GM18870 (cell line): ENCODE data around the gene TOM1L2.

Source experiments
- ATAC-seq: cut with Tn5 transposase; IDR thresholded peaks from one replicate; pipeline ENCODE4 v1.9.1; 2021; ENCODE audit warnings: moderate library complexity; ENCODE audit not compliant: unreplicated experiment

Gene TOM1L2

DNA sequence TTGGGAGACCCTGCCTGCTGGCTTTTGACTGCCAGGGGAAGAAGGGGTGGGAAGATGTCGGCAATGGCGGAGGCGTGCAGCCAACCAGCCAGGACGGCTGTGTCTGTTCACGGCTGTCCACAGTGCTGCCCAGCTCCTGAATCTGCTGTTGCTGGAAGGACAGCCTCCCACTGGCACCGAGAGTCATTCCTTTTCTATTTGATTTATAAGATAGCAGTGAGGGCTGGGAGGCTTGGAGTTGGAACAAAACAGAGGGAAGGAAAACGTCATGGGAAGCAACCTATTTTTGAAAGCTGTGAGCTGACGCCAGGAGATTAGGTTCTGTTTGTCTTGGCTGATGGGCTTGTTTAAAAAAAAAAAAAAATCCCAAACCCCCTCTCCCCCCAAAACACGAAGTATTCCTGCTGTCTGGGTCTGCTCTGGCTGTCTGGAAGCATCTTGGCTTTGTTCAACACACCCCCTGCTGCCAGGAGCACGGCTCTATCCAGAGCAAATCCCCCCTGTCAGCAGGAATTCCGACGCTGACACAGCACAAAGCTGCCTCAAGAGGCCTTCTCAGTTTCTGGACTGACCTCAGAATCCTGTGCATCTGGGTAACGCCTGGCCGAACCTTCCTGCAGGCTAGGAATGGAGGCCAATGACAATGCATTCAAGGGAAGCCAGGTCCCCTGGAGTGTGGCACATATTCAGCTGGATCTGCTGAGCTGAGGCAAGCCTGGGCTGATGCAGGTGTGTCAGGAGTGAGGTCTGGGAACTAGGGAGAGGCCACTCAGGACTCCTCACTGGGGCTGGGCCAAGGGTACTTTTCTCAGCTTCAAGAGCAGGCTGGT is 94.5 kb downstream of the TOM1L2 start:
- no peak for ATAC-seq

DNA sequence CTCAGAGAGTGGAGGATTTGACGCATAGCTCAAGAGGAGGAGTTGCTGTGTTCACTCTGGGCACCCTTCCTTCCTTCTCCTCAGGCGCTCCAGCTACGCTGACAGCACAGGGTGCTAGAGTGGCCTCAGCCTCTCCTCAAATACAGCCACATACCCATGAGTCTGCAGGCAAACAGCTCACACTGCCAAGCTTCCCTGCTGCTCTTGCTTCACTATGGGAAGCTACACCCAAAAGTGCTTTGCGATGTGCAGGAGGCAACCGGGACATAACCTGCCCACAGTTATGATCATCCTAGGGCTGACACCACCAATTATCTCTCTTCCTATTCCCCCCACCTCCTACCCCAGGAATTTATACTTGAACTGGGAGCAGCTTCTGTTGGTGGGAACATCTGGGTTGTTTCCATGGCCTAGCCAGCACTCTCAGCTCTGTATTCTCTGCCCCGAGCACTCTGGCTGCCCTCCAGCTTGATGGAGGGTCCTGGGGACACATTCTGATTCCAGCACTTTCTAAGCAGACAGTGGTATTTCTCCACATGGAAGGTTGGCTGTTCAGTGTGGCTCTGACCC is 95.2 kb downstream of the TOM1L2 start:
- no peak for ATAC-seq

DNA sequence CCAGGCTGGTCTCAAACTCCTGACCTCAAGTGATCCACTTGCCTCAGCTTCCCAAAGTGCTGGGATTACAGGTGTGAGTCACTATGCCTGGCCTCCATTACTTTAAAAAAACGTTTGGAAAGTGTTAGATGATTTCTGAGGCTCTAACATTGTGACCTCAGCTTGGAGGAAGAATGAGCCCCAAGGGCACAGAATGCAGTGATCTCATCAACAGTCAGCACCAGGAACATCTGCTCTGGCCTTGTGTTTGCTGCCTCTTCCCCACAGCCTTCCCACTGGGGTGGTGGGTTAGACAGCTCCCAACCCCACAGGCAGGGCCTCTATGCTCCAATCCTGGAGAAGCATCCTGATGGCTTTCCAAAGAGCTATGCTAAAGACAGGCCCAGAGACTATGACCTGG is 97.7 kb downstream of the TOM1L2 start:
- no peak for ATAC-seq

DNA sequence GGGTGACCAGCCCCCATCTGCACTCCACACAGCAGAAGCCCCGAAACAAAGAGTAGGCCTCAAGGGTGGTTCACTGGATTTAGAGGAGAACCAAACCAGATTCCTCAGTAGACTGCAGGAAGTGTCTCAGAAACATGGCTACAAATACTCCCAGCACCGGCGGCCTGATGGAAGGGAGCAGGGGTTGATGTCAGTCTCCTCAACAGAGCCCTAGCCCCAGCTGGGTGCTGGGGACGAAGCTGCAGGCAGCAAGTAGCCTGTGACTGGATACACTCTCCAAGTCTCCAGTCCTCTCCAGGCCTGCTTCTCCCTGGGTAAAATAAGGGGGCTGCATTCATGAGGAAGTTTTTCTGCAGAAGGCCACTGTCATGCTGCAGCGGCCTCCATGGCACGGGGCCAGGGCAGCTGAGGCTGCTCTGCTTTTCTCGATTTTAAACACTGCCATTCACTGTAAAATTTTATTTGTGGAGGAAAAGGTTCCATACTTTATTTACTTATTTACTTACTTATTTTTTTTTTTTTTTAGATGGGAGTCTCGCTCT is 98.7 kb downstream of the TOM1L2 start:
- no peak for ATAC-seq

DNA sequence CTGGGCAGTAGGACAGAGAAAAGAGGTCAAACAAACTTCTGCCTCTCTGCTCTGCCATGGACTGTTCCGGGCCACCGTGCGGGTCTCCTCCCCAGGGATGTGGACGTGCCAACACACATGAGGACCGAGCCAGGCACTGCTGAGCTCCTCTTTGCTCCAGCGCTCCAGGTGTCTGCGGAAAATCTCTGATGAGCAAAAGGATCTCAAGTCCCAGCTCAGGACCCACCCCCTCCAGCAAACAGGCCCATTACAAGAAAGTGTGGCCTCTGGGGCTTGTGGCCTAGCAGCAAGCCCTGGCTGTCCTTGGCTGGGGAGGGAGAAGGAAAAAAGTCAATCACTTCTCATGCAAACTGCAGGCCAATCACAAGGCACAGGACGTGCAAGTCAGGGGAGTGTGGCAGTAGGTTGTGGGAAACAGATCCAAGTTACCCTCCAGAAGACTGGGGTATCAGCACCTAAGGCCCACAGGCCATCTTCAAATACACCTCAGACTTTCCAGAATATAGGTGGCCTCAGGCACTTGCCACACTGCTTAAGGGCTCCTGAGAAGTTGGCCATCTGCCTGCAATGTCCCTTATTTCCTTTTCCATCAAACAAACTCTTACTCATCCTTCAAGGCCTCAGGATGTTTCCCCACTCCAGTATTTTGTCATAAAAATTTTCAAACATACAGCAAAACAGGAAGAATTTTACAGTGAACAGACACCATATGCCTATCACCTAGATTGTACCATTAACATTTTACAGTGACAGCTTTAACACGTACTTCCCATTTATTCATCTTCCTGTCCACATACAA is 99.5 kb downstream of the TOM1L2 start:
- ATAC-seq: no peak

DNA sequence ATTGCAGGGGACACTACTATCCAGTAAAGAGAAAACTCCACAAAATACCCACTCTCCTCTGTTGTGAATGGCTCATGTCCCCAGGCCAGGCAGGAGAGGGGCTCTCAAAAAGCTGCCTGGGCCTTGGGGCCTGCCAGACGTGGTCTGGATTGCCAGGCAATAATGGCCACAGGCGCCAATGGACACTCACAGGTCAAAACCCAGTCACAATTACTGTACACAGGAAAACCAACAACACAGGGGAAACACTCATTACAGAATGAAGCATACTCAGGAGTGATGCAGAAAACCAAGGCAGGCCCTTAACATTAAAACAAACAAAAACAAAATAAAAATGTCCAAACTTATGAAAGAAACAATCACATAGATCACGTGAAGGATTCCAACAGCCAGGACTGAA is 100.3 kb downstream of the TOM1L2 start:
- no peak for ATAC-seq

DNA sequence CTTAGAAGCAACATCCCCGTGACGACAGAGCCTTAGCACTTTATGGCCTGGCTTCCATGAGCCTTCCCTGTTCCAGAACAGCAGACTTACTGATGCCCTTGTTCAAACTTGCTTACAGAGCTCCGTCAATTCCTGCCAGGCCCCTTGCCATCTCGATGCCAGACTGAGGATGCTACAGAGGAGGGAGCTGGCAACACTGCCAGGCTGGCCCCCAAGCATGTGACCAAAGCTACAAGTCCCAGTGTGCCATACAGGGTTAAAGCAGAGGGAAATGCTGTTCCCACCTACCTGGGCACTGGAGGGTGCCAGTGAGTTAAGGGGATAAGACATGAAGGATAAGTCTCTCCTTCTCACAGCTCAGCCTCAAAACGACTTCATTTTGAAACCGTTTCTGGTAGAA is 102.0 kb downstream of the TOM1L2 start:
- no peak for ATAC-seq

DNA sequence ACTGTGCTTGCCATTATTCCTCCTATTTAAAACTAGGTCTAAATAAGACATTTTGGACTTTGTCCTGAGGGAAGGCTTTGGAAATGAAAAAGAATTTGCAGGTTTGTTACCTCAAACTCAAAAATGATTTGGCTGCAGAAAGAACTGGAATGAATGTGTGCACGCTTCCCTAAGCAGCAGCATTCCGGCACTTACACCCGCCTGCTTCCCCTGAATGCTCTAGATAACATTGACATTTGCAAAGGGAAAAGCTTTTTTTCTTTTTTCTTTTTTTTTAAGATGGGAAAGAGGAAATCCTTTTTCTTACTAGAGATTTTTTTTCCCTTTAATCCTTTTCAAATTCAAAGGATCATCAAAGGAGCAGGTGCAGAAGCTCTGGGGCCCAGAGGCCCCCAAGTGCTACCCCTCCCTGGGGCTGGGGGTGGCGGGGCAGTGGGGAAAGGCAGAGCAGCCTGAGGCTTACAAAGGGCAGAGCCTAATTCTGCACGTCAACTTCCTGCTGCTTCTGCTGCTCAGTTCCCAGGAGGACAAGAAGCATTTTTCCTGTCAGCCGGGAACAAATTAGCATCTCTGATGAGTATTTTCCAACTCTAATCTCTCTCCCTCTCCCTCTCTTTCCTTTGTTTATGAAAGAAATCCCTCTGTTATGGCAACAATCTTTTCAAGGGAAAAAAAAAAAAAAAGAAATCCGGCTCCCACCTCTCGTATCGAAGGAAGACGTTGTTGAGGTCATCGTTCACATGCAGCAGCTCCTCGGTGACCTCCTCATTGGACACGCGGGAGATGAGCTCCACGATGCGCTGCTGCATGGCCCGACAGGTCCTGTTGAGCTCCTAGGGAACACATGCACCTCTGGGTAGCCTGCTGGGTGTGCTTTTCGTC is 103.3 kb downstream of the TOM1L2 start:
- ATAC-seq: no peak

DNA sequence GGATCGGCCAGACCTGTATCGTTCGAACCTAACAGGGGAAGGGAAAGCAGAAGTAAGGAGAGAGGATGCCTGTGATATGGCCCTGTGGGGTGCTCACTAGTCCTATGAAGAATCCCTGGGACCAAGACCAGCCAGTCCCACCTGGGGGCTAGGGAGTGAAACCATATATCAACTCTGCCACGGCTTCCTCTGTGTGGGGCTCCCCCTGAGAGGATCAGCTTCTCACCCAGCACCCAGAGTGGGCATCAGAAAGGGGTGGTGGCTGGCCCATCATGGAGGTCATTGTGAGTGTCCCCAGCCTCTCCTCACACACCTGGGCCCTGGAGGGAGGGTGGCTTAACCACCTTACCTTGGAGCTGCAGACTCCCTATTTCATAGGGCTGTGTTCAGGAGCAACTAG is 105.3 kb downstream of the TOM1L2 start:
- no peak for ATAC-seq

DNA sequence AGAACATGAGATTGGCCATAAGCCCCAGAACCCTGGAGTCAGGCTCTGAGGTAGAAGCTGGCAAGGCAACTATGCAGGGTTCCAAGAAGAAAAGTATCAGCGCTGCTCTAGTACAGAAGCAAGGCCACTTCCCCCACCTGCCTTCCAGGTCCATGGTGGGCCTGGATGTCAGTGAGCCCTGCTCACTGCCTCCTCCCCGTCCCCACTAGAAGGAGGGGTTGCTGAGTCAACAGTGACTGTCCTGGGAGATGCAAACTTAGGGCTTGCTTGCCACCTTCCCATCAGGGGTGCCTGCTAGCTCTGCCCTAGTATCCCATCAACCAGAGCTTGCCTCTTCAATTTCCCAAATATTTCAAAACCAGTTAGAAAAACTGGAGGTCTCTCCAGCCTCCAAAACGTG is 105.8 kb downstream of the TOM1L2 start:
- no peak for ATAC-seq

DNA sequence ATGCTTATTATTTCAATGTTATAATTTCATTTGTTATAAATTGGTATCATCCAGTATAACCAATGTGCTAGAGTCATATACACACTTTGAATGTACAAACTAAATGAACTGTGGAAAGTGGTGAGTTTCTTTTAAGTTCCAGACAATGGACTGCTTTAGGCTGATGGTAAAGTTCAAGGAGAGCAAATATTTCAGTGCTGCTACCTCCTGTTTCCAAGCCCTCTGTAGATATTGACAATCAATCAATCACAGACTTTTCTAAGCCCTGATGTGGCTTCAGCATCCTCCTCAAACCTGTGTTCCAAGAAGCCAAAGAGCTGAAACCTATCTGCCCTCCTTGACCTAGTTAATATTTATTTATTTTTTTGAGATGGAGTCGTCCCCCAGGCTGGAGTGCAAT is 107.2 kb downstream of the TOM1L2 start:
- no peak for ATAC-seq

DNA sequence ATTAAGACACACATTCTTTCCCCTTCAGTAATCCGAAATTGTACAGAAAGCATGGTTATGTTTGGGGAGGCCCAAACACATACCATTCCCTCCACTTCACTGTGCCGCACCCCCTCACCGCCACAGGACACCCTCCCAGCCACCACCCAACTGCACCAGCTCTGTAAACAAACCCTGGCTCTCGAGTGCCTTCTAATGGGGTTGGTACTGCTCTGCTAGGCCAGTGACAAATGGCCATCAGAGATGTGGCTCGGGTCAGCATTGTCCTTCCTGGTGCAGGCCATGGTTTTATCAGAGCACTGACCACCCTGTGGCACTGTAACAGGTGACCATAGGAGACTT is 111.5 kb downstream of the TOM1L2 start:
- no peak for ATAC-seq

DNA sequence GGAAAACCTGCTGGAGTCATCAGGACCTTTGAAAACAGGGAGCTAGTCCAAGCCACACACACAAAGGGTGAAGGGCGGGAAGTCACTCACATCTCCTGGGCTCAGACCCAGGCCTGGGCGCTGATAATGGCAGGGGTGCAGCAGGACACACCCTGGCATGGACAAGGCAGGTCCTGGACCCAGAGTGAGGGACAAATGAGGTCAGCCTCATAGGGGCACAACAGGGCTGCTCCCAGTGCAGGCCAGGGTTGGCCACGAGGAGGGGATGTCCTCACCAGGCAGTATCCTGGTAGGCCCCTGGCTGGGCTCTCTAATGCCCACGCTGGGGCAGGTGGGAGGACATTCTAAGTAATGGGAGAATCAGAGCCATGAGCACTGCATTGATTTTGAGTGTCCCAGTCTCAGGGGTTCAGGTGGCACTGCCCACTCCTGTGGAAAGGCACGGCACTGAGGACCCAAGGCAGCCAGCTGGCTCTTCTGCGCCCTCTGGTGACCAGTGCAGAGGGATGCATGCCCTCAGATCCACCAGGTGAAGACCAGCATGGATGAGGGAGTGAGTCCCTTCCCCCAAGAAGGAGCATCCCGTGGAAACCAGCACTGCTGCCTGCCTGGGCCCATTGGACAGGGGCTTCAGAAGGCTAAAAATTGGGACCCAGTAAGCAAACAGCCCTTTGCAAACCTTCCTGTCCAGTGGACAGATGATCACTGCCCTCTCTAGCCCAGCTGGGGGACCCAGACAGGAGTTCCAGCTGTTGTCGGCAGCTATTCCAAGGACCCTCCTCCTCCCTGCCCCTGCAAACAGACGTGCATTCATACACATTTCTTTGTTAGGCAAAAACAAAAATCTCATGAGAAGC is 112.1 kb downstream of the TOM1L2 start:
- no peak for ATAC-seq

DNA sequence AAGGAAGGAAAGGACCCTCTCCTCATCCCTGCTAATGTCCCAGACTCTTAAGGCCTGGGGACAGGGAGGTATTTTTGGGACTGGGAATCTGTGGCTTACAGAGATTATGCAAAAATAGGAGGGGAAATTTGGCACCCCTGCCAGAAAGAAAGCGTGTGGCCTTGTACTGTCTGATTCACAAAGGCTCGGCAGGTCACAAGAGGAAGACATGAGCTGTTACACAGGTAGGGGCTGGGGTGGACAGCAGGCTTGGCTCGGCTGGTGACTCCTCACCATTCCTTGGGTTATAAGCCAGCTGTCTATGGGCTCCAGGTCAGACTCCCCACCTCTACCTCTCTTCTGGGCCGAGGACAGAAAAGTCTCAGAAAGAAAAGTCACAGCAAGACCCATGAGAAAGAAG is 114.7 kb downstream of the TOM1L2 start:
- no peak for ATAC-seq

DNA sequence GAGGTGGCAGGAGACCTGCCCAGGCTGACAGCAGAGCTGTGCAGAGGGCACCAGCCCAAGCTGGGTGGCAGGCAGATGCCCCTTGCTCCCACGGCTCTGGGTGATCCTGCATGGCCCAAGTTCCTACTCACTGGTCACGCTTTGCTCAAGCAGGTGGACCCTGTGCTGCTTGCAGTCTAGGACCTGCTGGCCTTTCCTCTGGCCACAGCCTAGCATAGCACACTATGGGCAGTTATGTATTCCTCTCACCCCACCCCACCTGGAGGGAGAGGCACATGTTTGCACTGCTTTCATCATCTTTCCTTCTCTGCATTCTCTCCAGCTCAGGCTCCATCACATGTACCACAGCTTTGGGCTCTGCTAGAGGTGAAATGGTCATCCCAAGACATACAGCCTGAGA is 115.8 kb downstream of the TOM1L2 start:
- ATAC-seq: no peak

DNA sequence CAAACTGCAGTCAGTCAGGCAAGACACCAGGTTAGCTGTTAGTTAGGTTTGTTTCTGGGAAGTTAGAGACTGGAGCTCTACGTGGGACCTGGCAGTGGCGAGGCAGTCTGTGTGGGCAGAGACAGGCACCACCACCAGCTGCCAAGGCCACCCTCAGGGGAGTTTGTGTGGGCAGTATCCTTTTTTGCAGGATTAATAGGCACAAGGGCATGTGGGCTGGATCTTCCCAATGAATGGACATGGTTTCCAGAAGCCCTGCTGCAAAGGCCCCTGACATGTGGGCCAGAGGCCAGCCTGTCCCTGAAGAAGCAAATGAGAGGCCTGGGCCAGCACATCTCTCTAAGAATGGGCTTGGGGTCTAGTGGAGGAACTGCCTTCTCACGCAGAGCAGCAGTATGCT is 116.2 kb downstream of the TOM1L2 start:
- ATAC-seq: no peak

DNA sequence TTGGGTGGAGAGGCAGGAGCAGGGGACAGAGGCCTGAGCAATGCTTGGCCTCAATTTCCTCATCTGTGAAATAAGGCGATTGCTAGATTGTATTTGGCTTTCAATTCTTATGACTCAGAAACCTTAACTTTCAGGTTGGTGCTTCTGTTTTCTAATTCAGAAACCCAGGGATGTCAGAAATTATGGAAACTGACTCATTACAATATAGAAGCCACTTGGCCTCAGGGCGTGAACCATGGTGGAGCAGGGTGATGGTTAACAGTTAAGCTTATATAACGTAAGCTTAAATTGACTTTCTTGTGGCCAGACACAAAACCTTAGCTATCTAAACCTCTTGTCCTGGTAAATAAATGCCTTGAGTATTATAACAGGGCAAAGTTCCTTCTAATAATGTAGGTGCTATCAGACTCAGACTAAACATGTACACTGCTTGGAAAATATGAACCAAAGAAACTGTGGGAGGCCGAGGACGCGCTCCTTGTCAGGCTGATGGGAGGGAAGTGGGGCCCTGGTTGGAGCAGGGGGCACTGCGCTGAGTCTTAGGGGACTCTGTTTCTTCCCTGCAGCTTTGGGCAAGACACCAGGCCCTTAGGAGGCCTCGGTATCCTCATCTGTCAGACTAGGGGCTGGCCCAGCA is 118.3 kb downstream of the TOM1L2 start:
- no peak for ATAC-seq

DNA sequence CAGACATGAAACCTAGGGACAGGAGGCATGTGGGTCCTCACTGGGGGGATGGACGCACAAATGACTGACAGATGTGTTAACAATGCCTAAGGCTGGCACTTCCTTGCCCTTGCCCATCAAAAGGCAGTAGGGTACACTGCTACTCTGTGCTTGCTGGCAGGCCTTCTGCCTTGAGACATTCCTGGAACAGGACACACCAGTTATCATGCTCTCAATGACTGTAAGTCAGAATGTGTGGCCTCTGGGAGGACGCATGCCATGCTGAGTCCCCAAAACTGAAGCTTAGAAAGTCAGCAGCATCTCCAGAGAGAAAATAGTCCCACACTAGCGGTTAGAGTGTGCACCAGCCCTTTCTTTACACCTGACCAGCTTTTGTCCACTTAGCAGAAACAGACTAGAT is 119.3 kb downstream of the TOM1L2 start:
- no peak for ATAC-seq
